Fibroblast of lung (primary cell): Measurements from ENCODE around the gene CHI3L1.

Experiments used
- CTCF ChIP-seq, 2 donors: IDR thresholded peaks in 1 of 2; conservative IDR thresholded peaks in 1 of 2; 1 replicate in 1 of 2; 2 replicates in 1 of 2; pipeline ENCODE4 v1.5.1; 2011 to 2012; ENCODE audit warnings: low read length in 2 of 2, control low read depth in 1 of 2, inconsistent platforms in 1 of 2, low read depth in 1 of 2, mild to moderate bottlenecking in 1 of 2
- EZH2 ChIP-seq: IDR thresholded peaks from 2 replicates; pipeline ENCODE4 v1.5.1; 2012; ENCODE audit warnings: low read length, control low read depth, mild to moderate bottlenecking; ENCODE audit errors: missing control alignments

GRCh38 chr1:203200916-203201315, 14.4 kb upstream of the CHI3L1 start:
- TF ChIP-seq CTCF (conservative IDR thresholded peaks at IDR 0.05 in 1 of 2, IDR thresholded peaks at IDR 0.05 in 1 of 2; ENCODE audit: low read depth in 1 of 2, low read length in 2 of 2) (no peak), EZH2 (no peak)
